Measurements from ENCODE around the gene SNUPN.
A peak's percentile ranks its signal among the peaks of the same experiment; 100 is the strongest.

Gene SNUPN

DNA sequence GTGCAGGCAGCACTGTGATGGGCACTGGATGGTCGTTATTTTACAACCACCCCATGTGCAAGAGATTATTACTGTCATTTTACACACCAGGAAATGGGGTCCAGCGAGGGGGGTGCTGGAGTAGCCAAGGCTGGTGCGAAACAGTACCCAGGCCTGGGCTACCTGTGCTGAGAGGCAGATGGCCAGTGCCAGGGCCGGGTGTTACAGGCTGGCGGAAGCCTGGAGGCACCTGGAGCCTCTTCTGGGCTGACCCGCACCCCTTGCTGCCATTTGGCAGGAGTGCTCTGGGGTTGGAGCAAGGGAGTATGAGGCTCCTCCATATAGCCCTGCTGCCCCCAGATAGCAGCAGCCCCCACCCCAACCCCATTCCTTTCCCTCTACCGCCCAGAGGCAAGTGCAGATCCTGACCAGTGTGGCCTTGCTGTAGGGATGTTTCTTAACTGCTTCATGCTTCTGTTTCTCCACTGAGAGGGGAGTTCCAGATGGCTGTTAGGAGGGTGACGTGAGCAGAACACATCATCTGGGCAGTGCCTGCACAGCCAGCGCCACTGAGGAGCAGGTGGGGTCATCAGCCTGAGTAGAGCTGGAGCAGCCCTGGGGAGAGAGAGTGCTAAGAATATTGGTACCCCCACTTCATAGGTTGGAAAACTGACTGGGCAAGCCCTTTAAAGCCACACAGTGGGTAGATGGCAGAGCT lies 37.4 kb upstream of the SNUPN start:
- no peaks in the 10 kb centered on the region for H3K27me3 ChIP-seq (ENCODE audit: control insufficient read depth in 1 of 2, insufficient read depth in 2 of 2, low read length in 2 of 2)
- peaks cover 12 to 17% of the 10 kb centered on the region in 2 donors for H3K36me3 ChIP-seq (ENCODE audit: control insufficient read depth in 2 of 2, insufficient read depth in 2 of 2, low read length in 2 of 2)
- H3K4me3 ChIP-seq (ENCODE audit: low read length in 2 of 2), result no peak overlapping the region
- no peak overlapping the region for H3K9ac ChIP-seq (ENCODE audit: low read length in 2 of 2)
- no peaks in the 10 kb centered on the region for H3K9me3 ChIP-seq (ENCODE audit: control insufficient read depth in 2 of 2, low read length in 2 of 2)
- peaks cover 55% of the 10 kb centered on the region for H3K4me1 ChIP-seq (ENCODE audit: control insufficient read depth, insufficient read depth, low read length)
- H3K27ac ChIP-seq (ENCODE audit: low read length), result peak overlapping the region; percentile 53

DNA sequence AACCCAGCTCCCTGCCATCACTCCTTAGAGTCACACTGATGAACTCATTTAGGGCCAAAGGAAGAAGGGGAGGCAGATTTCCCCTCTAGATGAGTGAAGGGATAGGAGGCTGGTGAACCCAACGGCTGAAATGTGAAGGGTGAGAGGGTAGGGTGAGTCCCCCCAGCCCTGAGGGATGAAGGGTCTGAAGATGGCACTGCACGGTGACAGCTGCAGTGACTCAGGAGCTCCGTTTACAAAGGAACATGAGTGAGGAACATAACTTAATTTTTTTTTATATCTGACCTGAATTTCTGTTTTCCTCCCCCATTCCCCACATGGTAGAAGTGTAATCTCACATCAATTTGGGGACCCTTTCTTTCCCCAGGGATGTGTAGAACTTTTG lies 36.2 kb upstream of the SNUPN start:
- H3K9ac ChIP-seq (ENCODE audit: low read length in 2 of 2), result peak overlapping the region; percentile 32 to 72
- peak overlapping the region; percentile 0 to 52 for H3K4me3 ChIP-seq (ENCODE audit: low read length in 2 of 2)
- peaks cover 22 to 25% of the 10 kb centered on the region in 2 donors for H3K36me3 ChIP-seq (ENCODE audit: control insufficient read depth in 2 of 2, insufficient read depth in 2 of 2, low read length in 2 of 2)
- no peaks in the 10 kb centered on the region for H3K27me3 ChIP-seq (ENCODE audit: control insufficient read depth in 1 of 2, insufficient read depth in 2 of 2, low read length in 2 of 2)
- H3K4me1 ChIP-seq (ENCODE audit: control insufficient read depth, insufficient read depth, low read length), result peaks cover 44% of the 10 kb centered on the region
- no peaks in the 10 kb centered on the region for H3K9me3 ChIP-seq (ENCODE audit: control insufficient read depth in 2 of 2, low read length in 2 of 2)
- peak overlapping the region; percentile 93 for H3K27ac ChIP-seq (ENCODE audit: low read length)

DNA sequence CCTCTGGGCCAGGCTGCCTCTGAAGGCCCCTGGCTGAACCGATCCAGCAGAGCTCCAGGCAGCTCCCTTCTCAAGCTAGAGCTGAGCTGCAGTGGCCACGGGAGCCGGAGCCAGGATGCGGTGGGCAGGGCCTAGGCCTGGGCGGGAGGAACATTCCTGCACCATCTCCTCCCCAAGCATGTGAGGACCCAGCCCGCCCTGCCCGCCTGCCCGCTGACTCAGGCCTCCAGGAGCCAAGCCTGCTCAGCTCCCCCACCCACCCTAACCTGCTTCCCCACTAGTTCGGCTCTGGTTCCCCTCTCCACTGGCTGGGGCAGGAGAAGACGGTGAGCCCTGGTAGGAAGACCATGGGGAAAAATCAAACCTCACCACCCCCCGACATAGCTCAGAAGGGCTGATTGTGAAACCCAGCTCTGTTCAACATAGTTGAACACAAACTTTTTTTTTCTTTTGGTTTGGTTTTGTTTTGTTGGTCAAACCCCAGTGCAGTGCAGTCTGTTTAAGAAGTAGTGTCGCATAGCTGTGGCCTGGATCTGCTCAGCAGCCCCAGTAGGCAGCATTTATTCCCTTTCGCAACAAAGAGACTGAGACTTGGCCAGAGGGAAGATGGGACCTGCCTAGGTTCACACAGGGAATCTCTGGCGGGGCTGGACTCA lies 35.7 kb upstream of the SNUPN start:
- Histone ChIP-seq H3K4me1 (ENCODE audit: control insufficient read depth, insufficient read depth, low read length) (peaks cover 43% of the 10 kb centered on the region), H3K9me3 (ENCODE audit: control insufficient read depth in 2 of 2, low read length in 2 of 2) (no peaks in the 10 kb centered on the region), H3K27ac (ENCODE audit: low read length) (peak overlapping the region; percentile 93), H3K9ac (ENCODE audit: low read length in 2 of 2) (peak overlapping the region; percentile 40 to 72), H3K27me3 (ENCODE audit: control insufficient read depth in 1 of 2, insufficient read depth in 2 of 2, low read length in 2 of 2) (no peaks in the 10 kb centered on the region), H3K4me3 (ENCODE audit: low read length in 2 of 2) (peak overlapping the region; percentile 0 to 52), H3K36me3 (ENCODE audit: control insufficient read depth in 2 of 2, insufficient read depth in 2 of 2, low read length in 2 of 2) (peaks cover 24 to 26% of the 10 kb centered on the region in 2 donors)

DNA sequence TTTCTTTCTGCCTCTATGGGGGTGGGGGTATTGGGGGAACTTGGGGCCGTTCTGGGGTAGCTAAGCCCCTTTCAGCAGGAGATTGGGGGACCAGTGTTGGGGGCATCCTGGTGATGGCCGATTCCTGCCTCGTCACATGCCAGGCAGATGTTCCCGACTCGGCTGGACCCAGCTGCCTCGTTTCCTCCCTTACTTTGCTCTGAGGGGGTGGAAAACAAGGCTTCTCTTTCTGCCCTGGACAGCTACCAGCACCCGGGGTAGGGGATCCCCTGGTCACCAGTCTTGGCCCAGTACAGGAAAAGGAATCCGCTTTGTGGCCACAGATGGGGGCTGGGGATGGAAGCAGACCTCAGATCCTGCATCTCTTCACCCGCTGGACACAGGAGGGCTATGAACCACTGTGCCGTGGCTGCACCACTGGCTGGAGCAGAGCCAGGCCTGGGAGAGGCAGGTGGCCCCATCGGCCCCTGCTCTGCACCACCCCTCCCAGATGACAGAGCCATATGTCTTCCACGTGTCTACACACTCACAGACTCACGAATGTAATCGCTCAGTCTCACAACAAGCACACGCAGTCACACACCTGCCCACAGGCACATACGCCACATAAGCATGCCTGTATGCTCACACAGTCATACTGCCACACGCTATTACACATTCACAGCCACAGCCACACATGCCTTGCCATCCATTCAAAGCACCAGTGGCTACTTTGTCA lies 34.6 kb upstream of the SNUPN start:
- Histone ChIP-seq H3K9me3 (ENCODE audit: control insufficient read depth in 2 of 2, low read length in 2 of 2) (no peaks in the 10 kb centered on the region), H3K36me3 (ENCODE audit: control insufficient read depth in 2 of 2, insufficient read depth in 2 of 2, low read length in 2 of 2) (peaks cover 25 to 32% of the 10 kb centered on the region in 2 donors), H3K4me3 (ENCODE audit: low read length in 2 of 2) (peak overlapping the region in 1 of 2 donors; percentile 52), H3K9ac (ENCODE audit: low read length in 2 of 2) (peak overlapping the region in 1 of 2 donors; percentile 51), H3K4me1 (ENCODE audit: control insufficient read depth, insufficient read depth, low read length) (peaks cover 48% of the 10 kb centered on the region), H3K27me3 (ENCODE audit: control insufficient read depth in 1 of 2, insufficient read depth in 2 of 2, low read length in 2 of 2) (no peaks in the 10 kb centered on the region), H3K27ac (ENCODE audit: low read length) (peak overlapping the region; percentile 93)

DNA sequence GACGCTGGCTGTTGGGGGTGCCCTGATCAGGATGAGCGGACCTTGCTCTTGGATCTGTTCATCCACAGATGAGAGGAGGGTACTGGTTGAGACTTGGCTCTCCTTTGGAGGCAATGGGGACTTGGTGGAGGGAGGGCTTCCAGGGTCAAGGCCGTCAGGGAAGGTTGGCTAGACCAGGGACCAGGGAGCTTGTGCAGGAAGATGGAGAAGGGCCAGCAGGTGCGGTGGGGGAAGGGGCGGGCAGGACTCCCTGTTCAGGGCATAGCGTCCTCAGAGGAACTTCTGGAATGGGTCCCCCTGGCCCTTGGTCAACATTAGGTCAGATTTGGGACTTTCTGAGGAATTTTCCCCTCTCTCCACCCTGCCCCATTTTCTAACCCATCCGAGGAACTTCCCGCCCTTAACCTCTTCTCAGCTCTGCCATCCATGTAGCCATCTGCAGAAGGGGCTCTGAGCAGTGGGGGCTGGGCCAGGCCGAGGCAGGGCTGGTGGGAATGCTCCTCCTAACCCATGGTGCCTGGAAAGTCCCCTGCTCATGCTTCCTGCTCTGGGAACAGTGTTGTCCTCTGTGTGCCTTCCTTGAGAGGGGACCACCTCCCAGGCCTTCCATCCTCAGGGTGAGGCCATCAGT lies 33.7 kb upstream of the SNUPN start:
- peaks cover 55% of the 10 kb centered on the region for H3K4me1 ChIP-seq (ENCODE audit: control insufficient read depth, insufficient read depth, low read length)
- H3K9me3 ChIP-seq (ENCODE audit: control insufficient read depth in 2 of 2, low read length in 2 of 2), result no peaks in the 10 kb centered on the region
- peak overlapping the region; percentile 93 for H3K27ac ChIP-seq (ENCODE audit: low read length)
- no peaks in the 10 kb centered on the region for H3K27me3 ChIP-seq (ENCODE audit: control insufficient read depth in 1 of 2, insufficient read depth in 2 of 2, low read length in 2 of 2)
- no peak overlapping the region for H3K4me3 ChIP-seq (ENCODE audit: low read length in 2 of 2)
- no peak overlapping the region for H3K9ac ChIP-seq (ENCODE audit: low read length in 2 of 2)
- peaks cover 25 to 32% of the 10 kb centered on the region in 2 donors for H3K36me3 ChIP-seq (ENCODE audit: control insufficient read depth in 2 of 2, insufficient read depth in 2 of 2, low read length in 2 of 2)

DNA sequence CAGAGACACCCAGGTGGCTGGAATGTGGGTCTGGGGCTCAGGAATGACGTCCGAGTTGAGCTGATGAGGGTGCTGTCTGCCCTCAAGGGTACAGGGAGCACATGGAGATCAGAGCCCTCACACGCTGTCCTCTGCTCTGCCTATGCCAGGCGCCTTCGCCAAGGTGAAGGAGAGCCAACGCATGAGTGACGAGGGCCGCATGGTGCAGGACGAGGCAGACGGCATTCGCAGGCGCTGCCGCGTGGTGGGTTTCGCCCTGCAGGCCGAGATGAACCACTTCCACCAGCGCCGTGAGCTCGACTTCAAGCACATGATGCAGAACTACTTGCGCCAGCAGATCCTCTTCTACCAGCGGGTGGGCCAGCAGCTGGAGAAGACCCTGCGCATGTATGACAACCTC lies 31.3 kb upstream of the SNUPN start:
- H3K4me1 ChIP-seq (ENCODE audit: control insufficient read depth, insufficient read depth, low read length), result peaks cover 68% of the 10 kb centered on the region
- H3K36me3 ChIP-seq (ENCODE audit: control insufficient read depth in 2 of 2, insufficient read depth in 2 of 2, low read length in 2 of 2), result peaks cover 22 to 32% of the 10 kb centered on the region in 2 donors
- H3K27ac ChIP-seq (ENCODE audit: low read length), result no peak overlapping the region
- H3K4me3 ChIP-seq (ENCODE audit: low read length in 2 of 2), result no peak overlapping the region
- no peaks in the 10 kb centered on the region for H3K27me3 ChIP-seq (ENCODE audit: control insufficient read depth in 1 of 2, insufficient read depth in 2 of 2, low read length in 2 of 2)
- no peak overlapping the region for H3K9ac ChIP-seq (ENCODE audit: low read length in 2 of 2)
- no peaks in the 10 kb centered on the region for H3K9me3 ChIP-seq (ENCODE audit: control insufficient read depth in 2 of 2, low read length in 2 of 2)

DNA sequence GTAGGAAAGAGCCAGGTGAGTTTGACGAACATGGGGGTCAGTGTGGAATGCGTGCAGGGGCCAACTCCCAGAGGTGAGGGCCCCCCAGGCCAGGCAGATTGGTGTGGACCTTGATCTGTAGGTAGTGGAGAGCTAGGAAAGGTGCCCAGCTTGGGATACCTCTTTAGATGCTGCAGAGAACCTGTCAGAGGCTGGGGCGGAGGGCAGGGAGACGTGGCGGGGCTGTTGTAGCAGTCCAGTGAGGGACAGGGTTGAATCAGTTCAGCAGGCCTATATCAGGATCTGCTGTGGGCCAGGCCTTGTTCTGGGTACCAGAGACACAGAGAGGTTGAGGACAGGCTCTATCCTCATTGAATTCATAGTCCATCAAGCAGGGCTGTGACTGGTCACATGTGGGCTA lies 30.8 kb upstream of the SNUPN start:
- Histone ChIP-seq H3K9me3 (ENCODE audit: control insufficient read depth in 2 of 2, low read length in 2 of 2) (no peaks in the 10 kb centered on the region), H3K36me3 (ENCODE audit: control insufficient read depth in 2 of 2, insufficient read depth in 2 of 2, low read length in 2 of 2) (peaks cover 22 to 32% of the 10 kb centered on the region in 2 donors), H3K27ac (ENCODE audit: low read length) (peak overlapping the region; percentile 31), H3K4me1 (ENCODE audit: control insufficient read depth, insufficient read depth, low read length) (peaks cover 68% of the 10 kb centered on the region), H3K27me3 (ENCODE audit: control insufficient read depth in 1 of 2, insufficient read depth in 2 of 2, low read length in 2 of 2) (no peaks in the 10 kb centered on the region), H3K4me3 (ENCODE audit: low read length in 2 of 2) (no peak overlapping the region), H3K9ac (ENCODE audit: low read length in 2 of 2) (no peak overlapping the region)

DNA sequence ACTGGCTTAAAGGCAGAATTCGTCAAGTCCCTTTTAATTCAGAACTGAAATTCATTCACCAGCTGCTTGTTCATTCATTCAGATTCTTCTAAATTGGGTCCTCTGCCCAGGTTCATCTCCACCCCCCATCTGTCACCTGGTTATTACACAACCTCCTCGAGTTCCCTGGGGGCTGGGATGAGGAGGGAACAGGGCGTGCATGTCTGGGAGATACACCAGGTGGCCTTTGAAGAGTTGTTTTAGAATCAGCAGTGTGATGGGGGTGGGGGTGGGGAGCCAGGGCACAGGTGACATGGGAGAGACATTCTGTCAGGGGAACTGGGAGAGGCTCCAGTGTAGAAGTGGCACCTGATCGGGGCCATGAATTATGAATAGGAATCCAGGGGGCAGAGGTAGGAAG lies 30.4 kb upstream of the SNUPN start:
- Histone ChIP-seq H3K36me3 (ENCODE audit: control insufficient read depth in 2 of 2, insufficient read depth in 2 of 2, low read length in 2 of 2) (peaks cover 22 to 33% of the 10 kb centered on the region in 2 donors), H3K4me3 (ENCODE audit: low read length in 2 of 2) (no peak overlapping the region), H3K9ac (ENCODE audit: low read length in 2 of 2) (no peak overlapping the region), H3K4me1 (ENCODE audit: control insufficient read depth, insufficient read depth, low read length) (peaks cover 68% of the 10 kb centered on the region), H3K27me3 (ENCODE audit: control insufficient read depth in 1 of 2, insufficient read depth in 2 of 2, low read length in 2 of 2) (no peaks in the 10 kb centered on the region), H3K9me3 (ENCODE audit: control insufficient read depth in 2 of 2, low read length in 2 of 2) (no peaks in the 10 kb centered on the region), H3K27ac (ENCODE audit: low read length) (peak overlapping the region; percentile 31)

DNA sequence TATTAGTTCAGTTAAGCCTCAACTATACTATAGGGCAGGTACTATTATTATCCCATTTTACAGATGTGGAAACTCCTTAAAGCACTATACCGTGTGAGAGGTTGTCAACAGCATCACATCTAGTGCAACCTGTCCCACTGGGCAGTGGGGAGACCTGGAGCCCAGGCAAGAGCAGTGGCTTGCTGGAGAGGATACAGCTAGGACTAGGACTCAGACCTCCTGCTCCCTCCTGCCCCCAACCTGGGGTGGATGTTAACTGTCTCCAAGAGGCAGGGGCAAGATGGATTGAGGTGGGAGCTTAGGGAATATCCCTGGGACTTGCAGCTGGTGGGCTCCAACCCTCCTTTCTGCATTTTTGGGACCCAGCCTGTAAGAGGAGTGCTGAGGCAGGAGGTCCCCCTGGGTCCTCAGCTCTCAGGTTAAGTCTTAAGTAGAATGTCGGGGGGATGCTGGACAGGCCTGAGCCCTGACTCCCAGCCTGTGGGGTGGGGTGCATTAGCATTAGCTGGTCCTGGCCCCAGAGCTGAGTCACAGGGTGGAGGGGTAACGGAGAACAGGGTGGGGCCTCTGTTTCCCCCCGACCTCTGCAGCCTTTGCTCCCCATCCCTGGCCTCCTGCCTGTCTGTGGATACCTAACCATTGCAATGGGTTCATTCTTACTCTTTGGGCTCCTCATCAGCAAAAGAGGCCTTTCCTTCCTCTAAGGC lies 28.8 kb upstream of the SNUPN start:
- peaks cover 69% of the 10 kb centered on the region for H3K4me1 ChIP-seq (ENCODE audit: control insufficient read depth, insufficient read depth, low read length)
- no peak overlapping the region for H3K9ac ChIP-seq (ENCODE audit: low read length in 2 of 2)
- no peak overlapping the region for H3K27ac ChIP-seq (ENCODE audit: low read length)
- H3K4me3 ChIP-seq (ENCODE audit: low read length in 2 of 2), result peak overlapping the region in 1 of 2 donors; percentile 29
- no peaks in the 10 kb centered on the region for H3K9me3 ChIP-seq (ENCODE audit: control insufficient read depth in 2 of 2, low read length in 2 of 2)
- peaks cover 21 to 30% of the 10 kb centered on the region in 2 donors for H3K36me3 ChIP-seq (ENCODE audit: control insufficient read depth in 2 of 2, insufficient read depth in 2 of 2, low read length in 2 of 2)
- H3K27me3 ChIP-seq (ENCODE audit: control insufficient read depth in 1 of 2, insufficient read depth in 2 of 2, low read length in 2 of 2), result no peaks in the 10 kb centered on the region

DNA sequence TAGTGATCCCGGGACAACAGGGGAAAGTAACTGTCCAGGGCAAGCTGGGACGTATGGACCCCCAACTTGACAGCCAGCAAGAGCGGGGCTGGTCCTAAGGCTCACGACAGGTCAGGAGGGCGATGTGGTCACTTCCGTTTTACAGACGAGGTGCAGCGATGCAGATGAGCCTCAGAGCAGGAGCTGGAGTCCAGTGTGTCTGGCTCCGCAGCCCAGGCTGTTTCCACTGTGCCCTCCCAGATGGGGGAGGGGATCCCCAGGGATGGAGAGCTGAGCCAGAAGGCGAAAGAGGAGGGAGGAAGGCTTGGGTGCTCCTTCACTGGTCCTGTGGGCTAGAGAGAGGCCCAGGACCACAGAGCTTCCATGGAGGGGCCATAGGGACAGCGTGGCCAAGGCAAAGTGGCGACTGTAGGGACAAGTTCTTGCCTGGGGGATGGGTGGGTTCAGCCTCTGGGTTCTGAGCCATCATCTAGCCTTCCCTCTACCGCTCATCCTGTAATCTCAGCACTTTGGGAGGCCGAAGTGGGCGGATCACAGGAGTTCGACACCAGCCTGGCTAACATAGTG lies 27.9 kb upstream of the SNUPN start:
- Histone ChIP-seq H3K9ac (ENCODE audit: low read length in 2 of 2) (peak overlapping the region; percentile 14 to 36), H3K4me1 (ENCODE audit: control insufficient read depth, insufficient read depth, low read length) (peaks cover 70% of the 10 kb centered on the region), H3K27ac (ENCODE audit: low read length) (peak overlapping the region; percentile 49), H3K36me3 (ENCODE audit: control insufficient read depth in 2 of 2, insufficient read depth in 2 of 2, low read length in 2 of 2) (peaks cover 16 to 30% of the 10 kb centered on the region in 2 donors), H3K9me3 (ENCODE audit: control insufficient read depth in 2 of 2, low read length in 2 of 2) (no peaks in the 10 kb centered on the region), H3K4me3 (ENCODE audit: low read length in 2 of 2) (peak overlapping the region in 1 of 2 donors; percentile 35), H3K27me3 (ENCODE audit: control insufficient read depth in 1 of 2, insufficient read depth in 2 of 2, low read length in 2 of 2) (no peaks in the 10 kb centered on the region)
